Panc1 (cell line): ENCODE measurements around the gene RBP2. TPM values are rescaled to one million over a fixed set of nuclear protein-coding genes. Genes with fewer than 3 reads are reported as not detected.

Experiments used
- ATAC-seq: fragments of 200-7000 bp; cut with Tn5 transposase; 2 replicates; pipeline ENCODE4 v1.9.1; 2020; ENCODE audit warnings: mild to moderate bottlenecking, moderate library complexity
- BruUV-seq: library from RNA; stranded (reverse); fragments of 400-500 nt; replicated peaks from 2 replicates; lab custom pipeline; 2021; lab: Mats Ljungman, UMichigan
- CTCF ChIA-PET: fragments of 300-600 bp; sonication (Branson Sonifier 250); formaldehyde crosslinking; loops from one replicate; lab custom pipeline; 2022; ENCODE audit warnings: antibody characterized with exemption; lab: Charles Lee
- POLR2A ChIA-PET: fragments of 300-600 bp; sonication (Branson Sonifier 250); formaldehyde crosslinking; loops from one replicate; lab custom pipeline; 2022; ENCODE audit warnings: antibody characterized with exemption; lab: Charles Lee
- DNase-seq: peaks from one replicate; pipeline ENCODE4 v3.0.0-alpha.2; 2010; ENCODE audit warnings: low read depth, low spot score
- H3K27ac ChIP-seq: 2 replicates; pipeline ENCODE4 v1.5.1; 2011; ENCODE audit warnings: mild to moderate bottlenecking, low read length, inconsistent platforms
- H3K27me3 ChIP-seq: fragments of 200-500 bp; sonication (Bioruptor generic); 2 replicates; pipeline ENCODE4 v1.6.0; 2014; ENCODE audit warnings: low read length, inconsistent platforms; ENCODE audit not compliant: control insufficient read depth, insufficient read depth
- H3K36me3 ChIP-seq: fragments of 200-500 bp; sonication (Bioruptor generic); 2 replicates; pipeline ENCODE4 v1.5.1; 2014; ENCODE audit warnings: inconsistent platforms, mild to moderate bottlenecking, low read length, moderate library complexity; ENCODE audit not compliant: control insufficient read depth, insufficient read depth
- H3K4me1 ChIP-seq: 2 replicates; pipeline ENCODE4 v1.5.1; 2011; ENCODE audit warnings: inconsistent platforms, mild to moderate bottlenecking, low read length, moderate library complexity; ENCODE audit not compliant: control insufficient read depth, insufficient read depth
- H3K4me3 ChIP-seq, 2 experiments: 2 replicates each; pipeline ENCODE4 v1.5.1; 2011 to 2012; ENCODE audit warnings: low read depth in 2 of 2, low read length in 2 of 2, mild to moderate bottlenecking in 2 of 2, inconsistent platforms in 1 of 2, moderate library complexity in 1 of 2
- H3K9me3 ChIP-seq: fragments of 200-500 bp; sonication (Bioruptor generic); 2 replicates; pipeline ENCODE4 v1.5.1; 2014; ENCODE audit warnings: low read depth, mild to moderate bottlenecking, inconsistent platforms, low read length, moderate library complexity; ENCODE audit not compliant: control insufficient read depth, insufficient read depth
- POLR2AphosphoS5 ChIP-seq: IDR thresholded peaks from 2 replicates; pipeline ENCODE4 v1.6.1; 2012; ENCODE audit warnings: mild to moderate bottlenecking, low read depth, low read length, moderate library complexity
- SIN3A ChIP-seq: IDR thresholded peaks from 2 replicates; pipeline ENCODE4 v1.6.1; 2012; ENCODE audit warnings: low read depth, mild to moderate bottlenecking, low read length, moderate library complexity, borderline replicate concordance; ENCODE audit not compliant: insufficient read depth
- TCF7L2 ChIP-seq: IDR thresholded peaks from 2 replicates; pipeline ENCODE4 v1.6.1; 2011; ENCODE audit warnings: mild to moderate bottlenecking, low read depth, low read length, inconsistent platforms
- in situ Hi-C: cut with HindIII; loops from 2 replicates; pipeline ENCODE4 v1.10.0; 2016; ENCODE audit warnings: low sequenced_read_pairs, low pct_unique_long_range_greater_than_20kb
- intact Hi-C: fragments of 100-400 bp; cut with micrococcal nuclease; formaldehyde crosslinking; loops from one replicate; pipeline ENCODE4 v1.10.0; 2022; ENCODE audit not compliant: unreplicated experiment
- total RNA-seq: library from RNA; stranded (reverse); gene quantifications from one replicate; pipeline ENCODE4 v1.2.1, GENCODE V29; 2021; ENCODE audit not compliant: unreplicated experiment
- TF ChIP-seq, protein P1 (sequence below): fragments of 450-650 bp; IDR thresholded peaks from 2 replicates; pipeline ENCODE4 v1.5.1; 2017; ENCODE audit warnings: mild to moderate bottlenecking
- TF ChIP-seq, protein P2 (sequence below), 2 experiments: IDR thresholded peaks; 2 replicates each; pipeline ENCODE4 v1.6.1; 2011 to 2012; ENCODE audit warnings: low read depth in 2 of 2, control low read depth in 1 of 2, low read length in 1 of 2, mild to moderate bottlenecking in 1 of 2, moderate library complexity in 1 of 2; ENCODE audit not compliant: insufficient read depth in 1 of 2

Gene RBP2
- total RNA-seq, 1 experiment from 2014 or later: not detected

DNA sequence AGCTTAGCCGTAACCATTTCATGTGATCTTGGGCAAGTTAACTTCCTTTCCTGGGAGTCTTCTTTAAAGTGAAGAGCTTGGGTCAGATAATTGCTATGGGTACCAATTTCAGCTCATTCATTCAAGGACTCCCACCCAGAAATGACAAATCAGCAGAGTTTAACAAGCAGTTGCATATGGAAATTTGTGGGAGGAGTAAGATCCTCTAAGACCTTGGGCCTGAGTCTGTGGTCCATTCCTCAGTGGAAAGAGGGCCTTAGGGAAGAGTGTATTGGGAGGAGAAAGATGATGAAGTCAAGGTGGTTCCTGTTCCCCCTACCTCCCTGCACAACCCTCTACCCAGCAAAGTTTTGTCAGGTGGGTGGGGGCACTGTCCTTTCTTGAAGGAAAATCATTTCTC is 42.1 kb downstream of the RBP2 start:
- TF ChIP-seq, protein P1, sequence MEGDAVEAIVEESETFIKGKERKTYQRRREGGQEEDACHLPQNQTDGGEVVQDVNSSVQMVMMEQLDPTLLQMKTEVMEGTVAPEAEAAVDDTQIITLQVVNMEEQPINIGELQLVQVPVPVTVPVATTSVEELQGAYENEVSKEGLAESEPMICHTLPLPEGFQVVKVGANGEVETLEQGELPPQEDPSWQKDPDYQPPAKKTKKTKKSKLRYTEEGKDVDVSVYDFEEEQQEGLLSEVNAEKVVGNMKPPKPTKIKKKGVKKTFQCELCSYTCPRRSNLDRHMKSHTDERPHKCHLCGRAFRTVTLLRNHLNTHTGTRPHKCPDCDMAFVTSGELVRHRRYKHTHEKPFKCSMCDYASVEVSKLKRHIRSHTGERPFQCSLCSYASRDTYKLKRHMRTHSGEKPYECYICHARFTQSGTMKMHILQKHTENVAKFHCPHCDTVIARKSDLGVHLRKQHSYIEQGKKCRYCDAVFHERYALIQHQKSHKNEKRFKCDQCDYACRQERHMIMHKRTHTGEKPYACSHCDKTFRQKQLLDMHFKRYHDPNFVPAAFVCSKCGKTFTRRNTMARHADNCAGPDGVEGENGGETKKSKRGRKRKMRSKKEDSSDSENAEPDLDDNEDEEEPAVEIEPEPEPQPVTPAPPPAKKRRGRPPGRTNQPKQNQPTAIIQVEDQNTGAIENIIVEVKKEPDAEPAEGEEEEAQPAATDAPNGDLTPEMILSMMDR: no peak
- TF ChIP-seq, protein P2, sequence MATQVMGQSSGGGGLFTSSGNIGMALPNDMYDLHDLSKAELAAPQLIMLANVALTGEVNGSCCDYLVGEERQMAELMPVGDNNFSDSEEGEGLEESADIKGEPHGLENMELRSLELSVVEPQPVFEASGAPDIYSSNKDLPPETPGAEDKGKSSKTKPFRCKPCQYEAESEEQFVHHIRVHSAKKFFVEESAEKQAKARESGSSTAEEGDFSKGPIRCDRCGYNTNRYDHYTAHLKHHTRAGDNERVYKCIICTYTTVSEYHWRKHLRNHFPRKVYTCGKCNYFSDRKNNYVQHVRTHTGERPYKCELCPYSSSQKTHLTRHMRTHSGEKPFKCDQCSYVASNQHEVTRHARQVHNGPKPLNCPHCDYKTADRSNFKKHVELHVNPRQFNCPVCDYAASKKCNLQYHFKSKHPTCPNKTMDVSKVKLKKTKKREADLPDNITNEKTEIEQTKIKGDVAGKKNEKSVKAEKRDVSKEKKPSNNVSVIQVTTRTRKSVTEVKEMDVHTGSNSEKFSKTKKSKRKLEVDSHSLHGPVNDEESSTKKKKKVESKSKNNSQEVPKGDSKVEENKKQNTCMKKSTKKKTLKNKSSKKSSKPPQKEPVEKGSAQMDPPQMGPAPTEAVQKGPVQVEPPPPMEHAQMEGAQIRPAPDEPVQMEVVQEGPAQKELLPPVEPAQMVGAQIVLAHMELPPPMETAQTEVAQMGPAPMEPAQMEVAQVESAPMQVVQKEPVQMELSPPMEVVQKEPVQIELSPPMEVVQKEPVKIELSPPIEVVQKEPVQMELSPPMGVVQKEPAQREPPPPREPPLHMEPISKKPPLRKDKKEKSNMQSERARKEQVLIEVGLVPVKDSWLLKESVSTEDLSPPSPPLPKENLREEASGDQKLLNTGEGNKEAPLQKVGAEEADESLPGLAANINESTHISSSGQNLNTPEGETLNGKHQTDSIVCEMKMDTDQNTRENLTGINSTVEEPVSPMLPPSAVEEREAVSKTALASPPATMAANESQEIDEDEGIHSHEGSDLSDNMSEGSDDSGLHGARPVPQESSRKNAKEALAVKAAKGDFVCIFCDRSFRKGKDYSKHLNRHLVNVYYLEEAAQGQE (IDR thresholded peaks at IDR 0.05; ENCODE audit: insufficient read depth in 1 of 2, low read depth in 2 of 2, low read length in 1 of 2): no peak
- TF ChIP-seq TCF7L2 (no peak), POLR2AphosphoS5 (no peak), SIN3A (no peak)
- Histone ChIP-seq H3K9me3 (no peaks in the 10 kb centered on the region), H3K4me3 (no peak overlapping the region), H3K27me3 (no peaks in the 10 kb centered on the region), H3K36me3 (no peaks in the 10 kb centered on the region), H3K4me1 (no peaks in the 10 kb centered on the region), H3K27ac (no peak overlapping the region)
- ATAC-seq: no peak
- intact Hi-C loops: loop anchor here (10.0 kb wide), 1 partner anchor 1431 kb away; no protein-coding TSS in a partner anchor
- in situ Hi-C loops: no loop called here
- no TSS peak for BruUV-seq
- CTCF ChIA-PET: no interaction called here
- DNase-seq: no peak
- POLR2A ChIA-PET: no interaction called here

DNA sequence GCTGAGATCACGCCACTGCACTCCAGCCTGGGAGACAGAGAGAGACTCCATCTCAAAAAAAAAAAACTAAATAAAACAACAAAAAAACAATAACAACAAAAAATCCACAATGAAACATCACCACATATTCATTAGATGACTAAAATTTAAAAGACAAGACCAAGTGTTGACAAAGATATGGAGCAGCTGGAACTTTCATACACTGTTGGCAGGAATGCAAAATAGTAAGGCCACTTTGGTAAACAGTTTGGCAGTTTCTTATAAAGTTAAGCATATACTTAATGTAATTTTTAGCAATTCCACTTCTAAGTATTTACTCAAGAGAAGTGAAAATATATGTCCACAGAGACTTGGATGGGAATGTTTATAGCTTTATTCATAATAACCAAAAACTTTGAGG is 43.2 kb downstream of the RBP2 start:
- no peak for ATAC-seq
- ChIA-PET POLR2A (no interaction called here), CTCF (no interaction called here)
- Histone ChIP-seq H3K27ac (no peak overlapping the region), H3K4me3 (no peak overlapping the region), H3K9me3 (no peaks in the 10 kb centered on the region), H3K4me1 (no peaks in the 10 kb centered on the region), H3K27me3 (no peaks in the 10 kb centered on the region), H3K36me3 (no peaks in the 10 kb centered on the region)
- DNase-seq: no peak
- intact Hi-C loops: loop anchor here (10.0 kb wide), 1 partner anchor 1432 kb away; no protein-coding TSS in a partner anchor
- BruUV-seq: no TSS peak
- in situ Hi-C loops: no loop called here
- TF ChIP-seq SIN3A (no peak), POLR2AphosphoS5 (no peak), TCF7L2 (no peak)
- TF ChIP-seq, protein P2 (IDR thresholded peaks at IDR 0.05; ENCODE audit: insufficient read depth in 1 of 2, low read depth in 2 of 2, low read length in 1 of 2): no peak
- TF ChIP-seq, protein P1: no peak
